GM23338 (cell line): Measurements from ENCODE around the gene CCDC82. TPM values are rescaled to one million over a fixed set of nuclear protein-coding genes. Genes with fewer than 3 reads are reported as not detected.

Experiments
- ATAC-seq: fragments of 200-7000 bp; cut with Tn5 transposase; 3 replicates; pipeline ENCODE4 v1.9.1; 2020
- DNase-seq: peaks from one replicate; pipeline ENCODE4 v3.0.0-alpha.2; 2015; ENCODE audit warnings: low spot score
- H2AFZ ChIP-seq: fragments of 200-600 bp; sonication (generic); 2 replicates; pipeline ENCODE4 v1.8.0; 2016; ENCODE audit warnings: antibody characterized with exemption, mild to moderate bottlenecking, moderate library complexity
- H3F3A ChIP-seq: fragments of 200-600 bp; sonication (generic); replicated peaks from 2 replicates; pipeline ENCODE4 v1.8.0; 2017; ENCODE audit warnings: antibody characterized with exemption, mixed run types, low read depth
- H3K27ac ChIP-seq: fragments of 200-600 bp; sonication (generic); 2 replicates; pipeline ENCODE4 v1.6.1; 2016; ENCODE audit warnings: low read depth
- H3K27me3 ChIP-seq: fragments of 200-600 bp; sonication (generic); 2 replicates; pipeline ENCODE4 v1.8.0; 2016; ENCODE audit warnings: mild to moderate bottlenecking, mixed run types, moderate library complexity; ENCODE audit not compliant: insufficient read depth
- H3K36me3 ChIP-seq: fragments of 200-600 bp; sonication (generic); 2 replicates; pipeline ENCODE4 v1.8.0; 2016; ENCODE audit warnings: mild to moderate bottlenecking; ENCODE audit not compliant: insufficient read depth
- H3K4me1 ChIP-seq: fragments of 200-600 bp; sonication (generic); 2 replicates; pipeline ENCODE4 v1.8.0; 2016; ENCODE audit warnings: mild to moderate bottlenecking, moderate library complexity; ENCODE audit not compliant: insufficient read depth
- H3K4me2 ChIP-seq: fragments of 200-600 bp; sonication (generic); 2 replicates; pipeline ENCODE4 v1.7.1; 2017; ENCODE audit warnings: mixed run types
- H3K4me3 ChIP-seq: fragments of 200-600 bp; sonication (generic); 2 replicates; pipeline ENCODE4 v1.6.1; 2016; ENCODE audit warnings: mixed run types
- H3K79me2 ChIP-seq: fragments of 200-600 bp; sonication (generic); replicated peaks from 2 replicates; pipeline ENCODE4 v1.8.0; 2017; ENCODE audit warnings: mild to moderate bottlenecking; ENCODE audit not compliant: insufficient read depth
- H3K9me2 ChIP-seq: fragments of 200-600 bp; sonication (generic); 2 replicates; pipeline ENCODE4 v1.8.0; 2017; ENCODE audit not compliant: insufficient read depth
- H4K20me1 ChIP-seq: fragments of 200-600 bp; sonication (generic); replicated peaks from 2 replicates; pipeline ENCODE4 v1.8.0; 2017; ENCODE audit warnings: mild to moderate bottlenecking; ENCODE audit not compliant: insufficient read depth
- H3K27ac Mint-ChIP-seq: 2 replicates; pipeline ENCODE4 v1.8.0; 2020; ENCODE audit warnings: inconsistent platforms, mild to moderate bottlenecking, moderate library complexity, mixed read lengths
- H3K27me3 Mint-ChIP-seq: 3 replicates; pipeline ENCODE4 v1.8.0; 2022; ENCODE audit warnings: low read depth, mild to moderate bottlenecking, moderate library complexity, mixed read lengths, inconsistent platforms; ENCODE audit not compliant: insufficient read depth, poor library complexity
- H3K36me3 Mint-ChIP-seq: 3 replicates; pipeline ENCODE4 v1.8.0; 2021; ENCODE audit warnings: low read depth, mild to moderate bottlenecking, inconsistent platforms, moderate library complexity, mixed read lengths
- H3K4me1 Mint-ChIP-seq: 3 replicates; pipeline ENCODE4 v1.8.0; 2020; ENCODE audit warnings: mild to moderate bottlenecking, inconsistent platforms, mixed read lengths
- H3K4me3 Mint-ChIP-seq: 3 replicates; pipeline ENCODE4 v1.8.0; 2021; ENCODE audit warnings: moderate library complexity, mild to moderate bottlenecking, inconsistent platforms, mixed read lengths
- H3K9me3 Mint-ChIP-seq: 3 replicates; pipeline ENCODE4 v1.8.0; 2020; ENCODE audit warnings: moderate library complexity, mild to moderate bottlenecking, inconsistent platforms, mixed read lengths
- CREB1 ChIP-seq: fragments of 250-450 bp; sonication (Bioruptor Pico); IDR thresholded peaks from 2 replicates; pipeline ENCODE4 v1.5.0; 2020; ENCODE audit warnings: low read depth, mild to moderate bottlenecking, moderate library complexity
- EZH2 ChIP-seq: fragments of 200-600 bp; sonication (generic); IDR thresholded peaks from one replicate; pipeline ENCODE4 v1.8.0; 2017; ENCODE audit warnings: antibody characterized with exemption, mild to moderate bottlenecking, low read depth; ENCODE audit not compliant: unreplicated experiment
- EZH2phosphoT487 ChIP-seq: fragments of 200-600 bp; sonication (generic); IDR thresholded peaks from one replicate; pipeline ENCODE4 v1.8.1; 2018; ENCODE audit warnings: antibody characterized with exemption; ENCODE audit not compliant: unreplicated experiment
- JUNB ChIP-seq: IDR thresholded peaks from one replicate; pipeline ENCODE4 v1.6.1; 2016; ENCODE audit warnings: antibody characterized with exemption; ENCODE audit not compliant: unreplicated experiment
- STAT1 ChIP-seq: IDR thresholded peaks from one replicate; pipeline ENCODE4 v1.6.1; 2016; ENCODE audit warnings: antibody characterized with exemption; ENCODE audit not compliant: unreplicated experiment
- ZNF114 ChIP-seq: fragments of 250-450 bp; sonication (Bioruptor Pico); IDR thresholded peaks from 2 replicates; pipeline ENCODE4 v1.5.0; 2020; ENCODE audit warnings: mild to moderate bottlenecking, moderate library complexity
- ZNF331 ChIP-seq: fragments of 250-450 bp; sonication (Bioruptor Pico); IDR thresholded peaks from 2 replicates; pipeline ENCODE4 v1.5.0; 2020; ENCODE audit warnings: low read depth, mild to moderate bottlenecking, moderate library complexity
- polyA plus RNA-seq: library from polyadenylated mRNA; unstranded; fragments of >200 nt; fragmentation: Nextera tagmentation; extraction: Ambion mirVana; gene quantifications from 2 replicates; pipeline ENCODE4 v1.2.1, GENCODE V29; 2016
- total RNA-seq: library from RNA; depleted of rRNA; stranded (reverse); fragments of >200 nt; shearing (Covaris generic); gene quantifications from 2 replicates; pipeline ENCODE4 v1.2.3, GENCODE V29; 2014
- TF ChIP-seq, protein P1 (sequence below): IDR thresholded peaks from one replicate; pipeline ENCODE4 v1.6.1; 2018; ENCODE audit warnings: antibody characterized with exemption; ENCODE audit not compliant: unreplicated experiment
- TF ChIP-seq, protein P2 (sequence below), 2 experiments: fragments of 200-600 bp in 1 of 2; sonication (generic) in 1 of 2; conservative IDR thresholded peaks; 2 replicates each; pipeline versions ENCODE4 v1.5.1 to v1.6.1; 2016 to 2017; ENCODE audit warnings: antibody characterized with exemption in 2 of 2, low read depth in 2 of 2, mild to moderate bottlenecking in 2 of 2, moderate library complexity in 1 of 2
- TF ChIP-seq, protein P3 (sequence below): fragments of 250-450 bp; sonication (Bioruptor Pico); IDR thresholded peaks from 2 replicates; pipeline ENCODE4 v1.5.0; 2020; ENCODE audit warnings: mild to moderate bottlenecking, moderate library complexity

CCDC82 gene
- total and polyA plus RNA-seq, 2 experiments from 2014 or later = 15.7 to 45.8 TPM

DNA sequence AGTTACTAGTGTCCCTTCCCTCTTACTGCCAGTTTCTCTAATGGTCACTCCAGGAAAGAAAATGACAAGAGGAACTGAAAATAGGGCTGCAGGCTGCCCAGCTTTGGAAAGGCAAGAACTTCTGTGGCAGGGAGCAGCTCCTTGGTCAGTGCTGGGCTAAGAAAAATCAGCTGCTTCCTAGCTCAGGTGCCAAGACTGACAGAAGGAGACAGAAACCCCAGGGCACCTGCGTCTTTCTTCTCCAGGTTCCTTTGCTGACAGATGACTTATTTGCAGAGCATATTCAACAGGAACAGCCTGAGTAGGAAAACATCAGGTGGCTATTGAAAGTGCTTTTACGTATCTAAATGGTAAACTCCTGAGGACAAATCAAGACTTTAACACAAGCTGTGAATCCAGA lies 72.1 kb downstream of the CCDC82 start (continued):
- TF ChIP-seq, protein P1, sequence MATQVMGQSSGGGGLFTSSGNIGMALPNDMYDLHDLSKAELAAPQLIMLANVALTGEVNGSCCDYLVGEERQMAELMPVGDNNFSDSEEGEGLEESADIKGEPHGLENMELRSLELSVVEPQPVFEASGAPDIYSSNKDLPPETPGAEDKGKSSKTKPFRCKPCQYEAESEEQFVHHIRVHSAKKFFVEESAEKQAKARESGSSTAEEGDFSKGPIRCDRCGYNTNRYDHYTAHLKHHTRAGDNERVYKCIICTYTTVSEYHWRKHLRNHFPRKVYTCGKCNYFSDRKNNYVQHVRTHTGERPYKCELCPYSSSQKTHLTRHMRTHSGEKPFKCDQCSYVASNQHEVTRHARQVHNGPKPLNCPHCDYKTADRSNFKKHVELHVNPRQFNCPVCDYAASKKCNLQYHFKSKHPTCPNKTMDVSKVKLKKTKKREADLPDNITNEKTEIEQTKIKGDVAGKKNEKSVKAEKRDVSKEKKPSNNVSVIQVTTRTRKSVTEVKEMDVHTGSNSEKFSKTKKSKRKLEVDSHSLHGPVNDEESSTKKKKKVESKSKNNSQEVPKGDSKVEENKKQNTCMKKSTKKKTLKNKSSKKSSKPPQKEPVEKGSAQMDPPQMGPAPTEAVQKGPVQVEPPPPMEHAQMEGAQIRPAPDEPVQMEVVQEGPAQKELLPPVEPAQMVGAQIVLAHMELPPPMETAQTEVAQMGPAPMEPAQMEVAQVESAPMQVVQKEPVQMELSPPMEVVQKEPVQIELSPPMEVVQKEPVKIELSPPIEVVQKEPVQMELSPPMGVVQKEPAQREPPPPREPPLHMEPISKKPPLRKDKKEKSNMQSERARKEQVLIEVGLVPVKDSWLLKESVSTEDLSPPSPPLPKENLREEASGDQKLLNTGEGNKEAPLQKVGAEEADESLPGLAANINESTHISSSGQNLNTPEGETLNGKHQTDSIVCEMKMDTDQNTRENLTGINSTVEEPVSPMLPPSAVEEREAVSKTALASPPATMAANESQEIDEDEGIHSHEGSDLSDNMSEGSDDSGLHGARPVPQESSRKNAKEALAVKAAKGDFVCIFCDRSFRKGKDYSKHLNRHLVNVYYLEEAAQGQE = no peak
- TF ChIP-seq, protein P2, sequence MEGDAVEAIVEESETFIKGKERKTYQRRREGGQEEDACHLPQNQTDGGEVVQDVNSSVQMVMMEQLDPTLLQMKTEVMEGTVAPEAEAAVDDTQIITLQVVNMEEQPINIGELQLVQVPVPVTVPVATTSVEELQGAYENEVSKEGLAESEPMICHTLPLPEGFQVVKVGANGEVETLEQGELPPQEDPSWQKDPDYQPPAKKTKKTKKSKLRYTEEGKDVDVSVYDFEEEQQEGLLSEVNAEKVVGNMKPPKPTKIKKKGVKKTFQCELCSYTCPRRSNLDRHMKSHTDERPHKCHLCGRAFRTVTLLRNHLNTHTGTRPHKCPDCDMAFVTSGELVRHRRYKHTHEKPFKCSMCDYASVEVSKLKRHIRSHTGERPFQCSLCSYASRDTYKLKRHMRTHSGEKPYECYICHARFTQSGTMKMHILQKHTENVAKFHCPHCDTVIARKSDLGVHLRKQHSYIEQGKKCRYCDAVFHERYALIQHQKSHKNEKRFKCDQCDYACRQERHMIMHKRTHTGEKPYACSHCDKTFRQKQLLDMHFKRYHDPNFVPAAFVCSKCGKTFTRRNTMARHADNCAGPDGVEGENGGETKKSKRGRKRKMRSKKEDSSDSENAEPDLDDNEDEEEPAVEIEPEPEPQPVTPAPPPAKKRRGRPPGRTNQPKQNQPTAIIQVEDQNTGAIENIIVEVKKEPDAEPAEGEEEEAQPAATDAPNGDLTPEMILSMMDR (conservative IDR thresholded peaks at IDR 0.05; ENCODE audit: low read depth in 2 of 2) = no peak
- TF ChIP-seq ZNF331 (no peak), JUNB (no peak), ZNF114 (CRISPR knock-in tag) (no peak)

DNA sequence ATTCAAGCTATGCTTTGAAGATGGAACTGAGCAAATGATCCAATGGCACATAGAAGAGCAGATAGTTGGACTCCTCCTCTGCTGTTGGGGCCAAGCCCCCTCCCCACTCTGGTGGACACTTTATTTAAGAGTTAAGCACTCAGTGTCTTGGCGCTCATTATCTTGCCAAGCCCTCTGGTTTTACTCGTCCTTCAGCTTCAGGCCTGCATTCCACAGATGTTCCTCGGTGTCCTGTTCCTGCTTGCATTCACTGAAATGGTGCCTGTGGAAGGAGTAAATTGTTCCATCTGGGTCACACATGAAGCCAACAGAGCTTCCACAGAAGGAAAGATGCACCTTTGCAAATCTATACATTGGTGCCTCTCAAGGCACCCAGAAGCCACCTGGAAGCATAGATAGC lies 72.8 kb downstream of the CCDC82 start:
- Histone ChIP-seq H2AFZ (no peak overlapping the region), H3K27ac (no peak overlapping the region), H3K27me3 (no peaks in the 10 kb centered on the region), H3K4me1 (peaks cover 46% of the 10 kb centered on the region), H3K4me3 (no peak overlapping the region), H3K9me2 (no peaks in the 10 kb centered on the region), H3K79me2 (peaks cover 26% of the 10 kb centered on the region; the same call in 1 of the 2 replicates), H4K20me1 (no peaks in the 10 kb centered on the region), H3K36me3 (no peaks in the 10 kb centered on the region), H3F3A (no peaks in the 10 kb centered on the region), H3K4me2 (no peak overlapping the region)
- H3K36me3 Mint-ChIP-seq = no peaks in the 10 kb centered on the region; the same call in 2 of the 3 replicates
- no peak for ATAC-seq
- no peak overlapping the region for H3K27ac Mint-ChIP-seq
- no peaks in the 10 kb centered on the region for H3K27me3 Mint-ChIP-seq
- no peak overlapping the region for H3K4me3 Mint-ChIP-seq
- no peak for DNase-seq
- H3K4me1 Mint-ChIP-seq = peaks cover 52% of the 10 kb centered on the region
- H3K9me3 Mint-ChIP-seq = no peaks in the 10 kb centered on the region
- TF ChIP-seq EZH2phosphoT487 = no peak
- no peak for TF ChIP-seq ZNF114 (CRISPR knock-in tag)
- TF ChIP-seq EZH2 = no peak
- no peak for TF ChIP-seq STAT1
- TF ChIP-seq, protein P3, sequence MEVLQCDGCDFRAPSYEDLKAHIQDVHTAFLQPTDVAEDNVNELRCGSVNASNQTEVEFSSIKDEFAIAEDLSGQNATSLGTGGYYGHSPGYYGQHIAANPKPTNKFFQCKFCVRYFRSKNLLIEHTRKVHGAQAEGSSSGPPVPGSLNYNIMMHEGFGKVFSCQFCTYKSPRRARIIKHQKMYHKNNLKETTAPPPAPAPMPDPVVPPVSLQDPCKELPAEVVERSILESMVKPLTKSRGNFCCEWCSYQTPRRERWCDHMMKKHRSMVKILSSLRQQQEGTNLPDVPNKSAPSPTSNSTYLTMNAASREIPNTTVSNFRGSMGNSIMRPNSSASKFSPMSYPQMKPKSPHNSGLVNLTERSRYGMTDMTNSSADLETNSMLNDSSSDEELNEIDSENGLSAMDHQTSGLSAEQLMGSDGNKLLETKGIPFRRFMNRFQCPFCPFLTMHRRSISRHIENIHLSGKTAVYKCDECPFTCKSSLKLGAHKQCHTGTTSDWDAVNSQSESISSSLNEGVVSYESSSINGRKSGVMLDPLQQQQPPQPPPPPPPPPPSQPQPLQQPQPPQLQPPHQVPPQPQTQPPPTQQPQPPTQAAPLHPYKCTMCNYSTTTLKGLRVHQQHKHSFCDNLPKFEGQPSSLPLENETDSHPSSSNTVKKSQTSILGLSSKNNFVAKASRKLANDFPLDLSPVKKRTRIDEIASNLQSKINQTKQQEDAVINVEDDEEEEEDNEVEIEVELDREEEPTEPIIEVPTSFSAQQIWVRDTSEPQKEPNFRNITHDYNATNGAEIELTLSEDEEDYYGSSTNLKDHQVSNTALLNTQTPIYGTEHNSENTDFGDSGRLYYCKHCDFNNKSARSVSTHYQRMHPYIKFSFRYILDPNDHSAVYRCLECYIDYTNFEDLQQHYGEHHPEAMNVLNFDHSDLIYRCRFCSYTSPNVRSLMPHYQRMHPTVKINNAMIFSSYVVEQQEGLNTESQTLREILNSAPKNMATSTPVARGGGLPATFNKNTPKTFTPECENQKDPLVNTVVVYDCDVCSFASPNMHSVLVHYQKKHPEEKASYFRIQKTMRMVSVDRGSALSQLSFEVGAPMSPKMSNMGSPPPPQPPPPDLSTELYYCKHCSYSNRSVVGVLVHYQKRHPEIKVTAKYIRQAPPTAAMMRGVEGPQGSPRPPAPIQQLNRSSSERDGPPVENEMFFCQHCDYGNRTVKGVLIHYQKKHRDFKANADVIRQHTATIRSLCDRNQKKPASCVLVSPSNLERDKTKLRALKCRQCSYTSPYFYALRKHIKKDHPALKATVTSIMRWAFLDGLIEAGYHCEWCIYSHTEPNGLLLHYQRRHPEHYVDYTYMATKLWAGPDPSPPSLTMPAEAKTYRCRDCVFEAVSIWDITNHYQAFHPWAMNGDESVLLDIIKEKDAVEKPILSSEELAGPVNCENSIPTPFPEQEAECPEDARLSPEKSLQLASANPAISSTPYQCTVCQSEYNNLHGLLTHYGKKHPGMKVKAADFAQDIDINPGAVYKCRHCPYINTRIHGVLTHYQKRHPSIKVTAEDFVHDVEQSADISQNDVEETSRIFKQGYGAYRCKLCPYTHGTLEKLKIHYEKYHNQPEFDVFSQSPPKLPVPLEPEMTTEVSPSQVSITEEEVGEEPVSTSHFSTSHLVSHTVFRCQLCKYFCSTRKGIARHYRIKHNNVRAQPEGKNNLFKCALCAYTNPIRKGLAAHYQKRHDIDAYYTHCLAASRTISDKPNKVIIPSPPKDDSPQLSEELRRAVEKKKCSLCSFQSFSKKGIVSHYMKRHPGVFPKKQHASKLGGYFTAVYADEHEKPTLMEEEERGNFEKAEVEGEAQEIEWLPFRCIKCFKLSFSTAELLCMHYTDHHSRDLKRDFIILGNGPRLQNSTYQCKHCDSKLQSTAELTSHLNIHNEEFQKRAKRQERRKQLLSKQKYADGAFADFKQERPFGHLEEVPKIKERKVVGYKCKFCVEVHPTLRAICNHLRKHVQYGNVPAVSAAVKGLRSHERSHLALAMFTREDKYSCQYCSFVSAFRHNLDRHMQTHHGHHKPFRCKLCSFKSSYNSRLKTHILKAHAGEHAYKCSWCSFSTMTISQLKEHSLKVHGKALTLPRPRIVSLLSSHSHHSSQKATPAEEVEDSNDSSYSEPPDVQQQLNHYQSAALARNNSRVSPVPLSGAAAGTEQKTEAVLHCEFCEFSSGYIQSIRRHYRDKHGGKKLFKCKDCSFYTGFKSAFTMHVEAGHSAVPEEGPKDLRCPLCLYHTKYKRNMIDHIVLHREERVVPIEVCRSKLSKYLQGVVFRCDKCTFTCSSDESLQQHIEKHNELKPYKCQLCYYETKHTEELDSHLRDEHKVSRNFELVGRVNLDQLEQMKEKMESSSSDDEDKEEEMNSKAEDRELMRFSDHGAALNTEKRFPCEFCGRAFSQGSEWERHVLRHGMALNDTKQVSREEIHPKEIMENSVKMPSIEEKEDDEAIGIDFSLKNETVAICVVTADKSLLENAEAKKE (CRISPR knock-in tag) = no peak
- no peak for TF ChIP-seq JUNB
- no peak for TF ChIP-seq CREB1
- TF ChIP-seq, protein P1 = no peak
